ENCODE measurements around the gene WDR43.

Gene WDR43

GRCh38 chr2:28995765-28996750, 101.6 kb downstream of the WDR43 start:
- no peak for DNase-seq

GRCh38 chr2:28997237-28997846, 102.9 kb downstream of the WDR43 start:
- DNase-seq = no peak

Data from activated CD8-positive, alpha-beta memory T cell treated with anti-CD3 and anti-CD28 coated beads, Interleukin-2, amount 50 U/mL, for 48 hours (primary cell).